PC-9 (cell line): ENCODE data around the gene NEURL3. TPM values are rescaled to one million over a fixed set of nuclear protein-coding genes. Genes with fewer than 3 reads are reported as not detected.

Source experiments
- BruUV-seq: library from RNA; stranded (reverse); fragments of 400-500 nt; replicated peaks from 2 replicates; lab custom pipeline; 2021; lab: Mats Ljungman, UMichigan
- CTCF ChIA-PET: fragments of 300-600 bp; sonication (Branson Sonifier 250); formaldehyde crosslinking; loops from one replicate; lab custom pipeline; 2022; ENCODE audit warnings: antibody characterized with exemption; lab: Charles Lee
- POLR2A ChIA-PET: fragments of 300-600 bp; sonication (Branson Sonifier 250); formaldehyde crosslinking; loops from one replicate; lab custom pipeline; 2022; ENCODE audit warnings: antibody characterized with exemption; ENCODE audit not compliant: unreplicated experiment; lab: Charles Lee
- DNase-seq, 2 experiments: peaks; one replicate each; pipeline versions ENCODE4 v3.0.0 to v3.0.0-alpha.2; 2015 to 2022; ENCODE audit warnings: mixed read lengths in 1 of 2
- H2AFZ ChIP-seq: fragments of 200-600 bp; sonication (generic); 2 replicates; pipeline ENCODE4 v1.8.1; 2017; ENCODE audit warnings: antibody characterized with exemption
- H3F3A ChIP-seq: fragments of 200-600 bp; sonication (generic); 2 replicates; pipeline ENCODE4 v1.8.1; 2017; ENCODE audit warnings: antibody characterized with exemption, mild to moderate bottlenecking, low read depth; ENCODE audit not compliant: insufficient read depth
- H3K27ac ChIP-seq: fragments of 200-600 bp; sonication (generic); 2 replicates; pipeline ENCODE4 v1.6.1; 2016; ENCODE audit warnings: mixed run types
- H3K27me3 ChIP-seq: fragments of 200-600 bp; sonication (generic); 2 replicates; pipeline ENCODE4 v1.6.1; 2016; ENCODE audit warnings: low read depth, mixed run types; ENCODE audit not compliant: insufficient read depth
- H3K36me3 ChIP-seq: fragments of 200-600 bp; sonication (generic); 2 replicates; pipeline ENCODE4 v1.6.1; 2016; ENCODE audit warnings: low read depth, mixed run types
- H3K4me1 ChIP-seq: fragments of 200-600 bp; sonication (generic); replicated peaks from 2 replicates; pipeline ENCODE4 v1.6.1; 2016; ENCODE audit warnings: mixed run types; ENCODE audit not compliant: insufficient read depth
- H3K4me2 ChIP-seq: fragments of 200-600 bp; sonication (generic); 2 replicates; pipeline ENCODE4 v1.6.1; 2017; ENCODE audit warnings: mixed run types
- H3K4me3 ChIP-seq: fragments of 200-600 bp; sonication (generic); 2 replicates; pipeline ENCODE4 v1.6.1; 2016; ENCODE audit warnings: mixed run types
- H3K79me2 ChIP-seq: fragments of 200-600 bp; sonication (generic); 2 replicates; pipeline ENCODE4 v1.6.1; 2017; ENCODE audit warnings: low read depth, mixed run types
- H3K9me2 ChIP-seq: fragments of 200-600 bp; sonication (generic); 2 replicates; pipeline ENCODE4 v1.8.1; 2017; ENCODE audit warnings: mild to moderate bottlenecking; ENCODE audit not compliant: insufficient read depth
- H3K9me3 ChIP-seq: fragments of 200-600 bp; sonication (generic); 2 replicates; pipeline ENCODE4 v1.8.1; 2016; ENCODE audit warnings: low read depth; ENCODE audit not compliant: insufficient read depth
- H4K20me1 ChIP-seq: fragments of 200-600 bp; sonication (generic); 2 replicates; pipeline ENCODE4 v1.8.1; 2017; ENCODE audit not compliant: insufficient read depth
- CTCF ChIP-seq: fragments of 200-600 bp; sonication (generic); conservative IDR thresholded peaks from 2 replicates; pipeline ENCODE4 v1.6.1; 2017; ENCODE audit warnings: mixed run types, antibody characterized with exemption, mild to moderate bottlenecking, moderate library complexity
- EZH2 ChIP-seq: fragments of 200-600 bp; sonication (generic); IDR thresholded peaks from 2 replicates; pipeline ENCODE4 v1.8.0; 2017; ENCODE audit warnings: antibody characterized with exemption, low read depth
- intact Hi-C: fragments of 100-400 bp; cut with micrococcal nuclease; formaldehyde crosslinking; loops from one replicate; pipeline ENCODE4 v1.10.0; 2022; ENCODE audit not compliant: unreplicated experiment
- total RNA-seq: library from RNA; stranded (reverse); gene quantifications from 2 replicates; pipeline ENCODE4 v1.2.3, GENCODE V29; 2021

The NEURL3 gene
- total RNA-seq, 1 experiment from 2014 or later: 0.48 TPM

GRCh38 chr2:96498021-96498431 lies 7.1 kb downstream of the NEURL3 start:
- no peaks in the 10 kb centered on the region for H4K20me1 ChIP-seq
- ChIA-PET POLR2A (no interaction called here), CTCF (no interaction called here)
- no peak for DNase-seq
- peaks cover 13% of the 10 kb centered on the region for H3F3A ChIP-seq
- no TSS peak for BruUV-seq
- H3K27ac ChIP-seq: no peak overlapping the region
- H3K79me2 ChIP-seq: no peaks in the 10 kb centered on the region
- intact Hi-C loops: no loop called here
- no peak overlapping the region for H2AFZ ChIP-seq
- H3K36me3 ChIP-seq: no peaks in the 10 kb centered on the region
- no peaks in the 10 kb centered on the region for H3K27me3 ChIP-seq
- no peak overlapping the region for H3K4me3 ChIP-seq
- no peaks in the 10 kb centered on the region for H3K9me2 ChIP-seq
- no peak overlapping the region for H3K4me2 ChIP-seq
- TF ChIP-seq EZH2: no peak
- no peak for TF ChIP-seq CTCF
- peaks cover 26% of the 10 kb centered on the region for H3K4me1 ChIP-seq
- H3K9me3 ChIP-seq: peaks cover 17% of the 10 kb centered on the region

GRCh38 chr2:96495982-96496629 lies 9.1 kb downstream of the NEURL3 start:
- H3K9me3 ChIP-seq: peaks cover 17% of the 10 kb centered on the region
- peaks cover 25% of the 10 kb centered on the region for H3F3A ChIP-seq
- H3K9me2 ChIP-seq: no peaks in the 10 kb centered on the region
- no peak overlapping the region for H3K27ac ChIP-seq
- H4K20me1 ChIP-seq: no peaks in the 10 kb centered on the region
- ChIA-PET POLR2A (no interaction called here), CTCF (no interaction called here)
- TF ChIP-seq CTCF (no peak), EZH2 (no peak)
- BruUV-seq: no TSS peak
- no peak overlapping the region for H2AFZ ChIP-seq
- peaks cover 18% of the 10 kb centered on the region for H3K4me1 ChIP-seq
- no peaks in the 10 kb centered on the region for H3K79me2 ChIP-seq
- no peaks in the 10 kb centered on the region for H3K27me3 ChIP-seq
- intact Hi-C loops: no loop called here
- H3K4me2 ChIP-seq: no peak overlapping the region
- no peak overlapping the region for H3K4me3 ChIP-seq
- no peaks in the 10 kb centered on the region for H3K36me3 ChIP-seq
- no peak for DNase-seq

- Histone ChIP-seq H3K9me3 (peaks cover 21% of the 10 kb centered on the region), H3K27me3 (no peaks in the 10 kb centered on the region), H3K27ac (peak overlapping the region; percentile 71), H3K4me2 (no peak overlapping the region), H3K4me1 (peaks cover 18% of the 10 kb centered on the region), H3K4me3 (no peak overlapping the region), H3K36me3 (no peaks in the 10 kb centered on the region), H2AFZ (no peak overlapping the region), H4K20me1 (no peaks in the 10 kb centered on the region), H3K9me2 (no peaks in the 10 kb centered on the region), H3K79me2 (no peaks in the 10 kb centered on the region), H3F3A (peaks cover 25% of the 10 kb centered on the region)
- intact Hi-C loops: loop anchor here (5.0 kb wide), 1 partner anchor 47 kb away; no protein-coding TSS in a partner anchor
- no peak for DNase-seq
- ChIA-PET CTCF (no interaction called here), POLR2A (no interaction called here)
- TF ChIP-seq CTCF: no peak
- TF ChIP-seq EZH2: no peak
- no TSS peak for BruUV-seq
These were observed 11.0 kb downstream of the NEURL3 start for GRCh38 chr2:96494188-96494587.
